Adipocyte (in vitro differentiated cells): Measurements from ENCODE around the gene RALGDS.

Experiments
- DNase-seq: peaks from one replicate; pipeline ENCODE4 v3.0.0-alpha.2; 2015; ENCODE audit warnings: low read depth
- H3K27me3 ChIP-seq: replicated peaks from 2 replicates; pipeline ENCODE4 v1.7.0; 2013; ENCODE audit warnings: mild to moderate bottlenecking, low read length, moderate library complexity; ENCODE audit not compliant: control insufficient read depth, insufficient read depth
- H3K36me3 ChIP-seq: 2 replicates; pipeline ENCODE4 v1.7.0; 2013; ENCODE audit warnings: low read length, mild to moderate bottlenecking, moderate library complexity; ENCODE audit not compliant: control insufficient read depth, insufficient read depth, severe bottlenecking
- H3K4me1 ChIP-seq: 2 replicates; pipeline ENCODE4 v1.7.0; 2013; ENCODE audit warnings: mild to moderate bottlenecking, low read length, moderate library complexity; ENCODE audit not compliant: control insufficient read depth, insufficient read depth
- H3K4me3 ChIP-seq: 2 replicates; pipeline ENCODE4 v1.7.0; 2013; ENCODE audit warnings: mild to moderate bottlenecking, low read length, moderate library complexity
- H3K9ac ChIP-seq: 2 replicates; pipeline ENCODE4 v1.7.0; 2013; ENCODE audit warnings: mild to moderate bottlenecking, low read length, moderate library complexity
- H3K9me3 ChIP-seq: 2 replicates; pipeline ENCODE4 v1.7.0; 2013; ENCODE audit warnings: mild to moderate bottlenecking, low read length, moderate library complexity; ENCODE audit not compliant: control insufficient read depth

Gene RALGDS

GRCh38 chr9:133162861-133163503 lies 41.9 kb upstream of the RALGDS start:
- no peak for DNase-seq
- H3K27me3 ChIP-seq: peaks cover 11% of the 10 kb centered on the region
- peak overlapping the region; percentile 77 for H3K4me3 ChIP-seq
- no peaks in the 10 kb centered on the region for H3K9me3 ChIP-seq
- no peaks in the 10 kb centered on the region for H3K36me3 ChIP-seq
- peaks cover 6% of the 10 kb centered on the region for H3K4me1 ChIP-seq
- H3K9ac ChIP-seq: peak overlapping the region; percentile 70

- H3K9ac ChIP-seq: no peak overlapping the region
- DNase-seq: no peak
- peaks cover 11% of the 10 kb centered on the region for H3K27me3 ChIP-seq
- no peaks in the 10 kb centered on the region for H3K9me3 ChIP-seq
- no peaks in the 10 kb centered on the region for H3K36me3 ChIP-seq
- H3K4me3 ChIP-seq: no peak overlapping the region
- H3K4me1 ChIP-seq: peaks cover 6% of the 10 kb centered on the region
These were observed 40.5 kb upstream of the RALGDS start for GRCh38 chr9:133161547-133161950.

GRCh38 chr9:133160742-133161546 lies 39.9 kb upstream of the RALGDS start:
- DNase-seq: peak; percentile 83

GRCh38 chr9:133158695-133159094 lies 37.7 kb upstream of the RALGDS start:
- no peak overlapping the region for H3K9ac ChIP-seq
- no peak for DNase-seq
- H3K4me3 ChIP-seq: no peak overlapping the region
- no peaks in the 10 kb centered on the region for H3K9me3 ChIP-seq
- H3K27me3 ChIP-seq: no peaks in the 10 kb centered on the region
- H3K36me3 ChIP-seq: no peaks in the 10 kb centered on the region
- H3K4me1 ChIP-seq: peaks cover 2% of the 10 kb centered on the region

More at GRCh38 chr9:133160742-133161546, 39.9 kb upstream of the RALGDS start:
- Histone ChIP-seq H3K9ac (no peak overlapping the region), H3K36me3 (no peaks in the 10 kb centered on the region), H3K9me3 (no peaks in the 10 kb centered on the region), H3K27me3 (peaks cover 11% of the 10 kb centered on the region), H3K4me3 (no peak overlapping the region), H3K4me1 (peaks cover 6% of the 10 kb centered on the region)

GRCh38 chr9:133155156-133155555 lies 34.1 kb upstream of the RALGDS start:
- DNase-seq: no peak
- Histone ChIP-seq H3K9me3 (no peaks in the 10 kb centered on the region), H3K4me1 (no peaks in the 10 kb centered on the region), H3K36me3 (no peaks in the 10 kb centered on the region), H3K4me3 (no peak overlapping the region), H3K9ac (no peak overlapping the region), H3K27me3 (no peaks in the 10 kb centered on the region)

GRCh38 chr9:133154097-133154989 lies 33.3 kb upstream of the RALGDS start:
- Histone ChIP-seq H3K4me3 (no peak overlapping the region), H3K9ac (no peak overlapping the region), H3K27me3 (no peaks in the 10 kb centered on the region), H3K4me1 (peaks cover 3% of the 10 kb centered on the region), H3K36me3 (no peaks in the 10 kb centered on the region), H3K9me3 (no peaks in the 10 kb centered on the region)
- DNase-seq: no peak

GRCh38 chr9:133153227-133154096 lies 32.4 kb upstream of the RALGDS start:
- no peaks in the 10 kb centered on the region for H3K9me3 ChIP-seq
- H3K4me1 ChIP-seq: peaks cover 6% of the 10 kb centered on the region
- DNase-seq: no peak
- no peaks in the 10 kb centered on the region for H3K27me3 ChIP-seq
- no peaks in the 10 kb centered on the region for H3K36me3 ChIP-seq
- H3K4me3 ChIP-seq: no peak overlapping the region
- H3K9ac ChIP-seq: no peak overlapping the region

- H3K27me3 ChIP-seq: no peaks in the 10 kb centered on the region
- H3K36me3 ChIP-seq: no peaks in the 10 kb centered on the region
- no peak overlapping the region for H3K9ac ChIP-seq
- DNase-seq: no peak
- H3K4me1 ChIP-seq: peaks cover 14% of the 10 kb centered on the region
- H3K4me3 ChIP-seq: no peak overlapping the region
- H3K9me3 ChIP-seq: no peaks in the 10 kb centered on the region
These were observed 30.8 kb upstream of the RALGDS start for GRCh38 chr9:133151601-133152525.

GRCh38 chr9:133151041-133151440 lies 30.0 kb upstream of the RALGDS start:
- Histone ChIP-seq H3K4me3 (no peak overlapping the region), H3K9ac (no peak overlapping the region), H3K4me1 (peaks cover 14% of the 10 kb centered on the region), H3K36me3 (no peaks in the 10 kb centered on the region), H3K27me3 (no peaks in the 10 kb centered on the region), H3K9me3 (no peaks in the 10 kb centered on the region)
- no peak for DNase-seq
